D721Med (cell line): ENCODE measurements around the gene ZNF532.

Experiments
- DNase-seq: peaks from one replicate; pipeline ENCODE4 v3.0.0; 2011; ENCODE audit warnings: low spot score; ENCODE audit not compliant: insufficient read length
- FAIRE-seq: peaks from 2 replicates; lab custom pipeline; 2011; peaks lifted over from hg19 to GRCh38; lab: Jason Lieb, UNC
- CTCF ChIP-seq: IDR thresholded peaks from 2 replicates; pipeline ENCODE4 v1.5.1; 2012; ENCODE audit warnings: mild to moderate bottlenecking, control low read depth; ENCODE audit not compliant: insufficient read depth; ENCODE audit errors: missing control alignments

ZNF532 gene

GRCh38 chr18:58868440-58868839 lies 3.8 kb downstream of the ZNF532 start:
- FAIRE-seq (no peak), DNase-seq (no peak)
- TF ChIP-seq CTCF, result no peak

- TF ChIP-seq CTCF, result no peak
- FAIRE-seq (peak; percentile 85), DNase-seq (no peak)
These were observed 5.5 kb downstream of the ZNF532 start for GRCh38 chr18:58870130-58870529.

GRCh38 chr18:58870621-58871020 lies 5.9 kb downstream of the ZNF532 start:
- no peak for TF ChIP-seq CTCF
- FAIRE-seq (no peak), DNase-seq (no peak)

- peak; percentile 96 for FAIRE-seq
- TF ChIP-seq CTCF, result no peak
- no peak for DNase-seq
These were observed 7.1 kb downstream of the ZNF532 start for GRCh38 chr18:58871514-58872420.

GRCh38 chr18:58878640-58879039 lies 14.0 kb downstream of the ZNF532 start:
- FAIRE-seq, result peak; percentile 97
- DNase-seq, result no peak
- no peak for TF ChIP-seq CTCF

GRCh38 chr18:58881477-58881876 lies 16.8 kb downstream of the ZNF532 start:
- no peak for TF ChIP-seq CTCF
- peak; percentile 100 for FAIRE-seq

GRCh38 chr18:58882044-58882443 lies 17.4 kb downstream of the ZNF532 start:
- TF ChIP-seq CTCF, result no peak
- FAIRE-seq (no peak), DNase-seq (no peak)

More at GRCh38 chr18:58881477-58881876, 16.8 kb downstream of the ZNF532 start:
- no peak for DNase-seq
